Measurements from ENCODE around the gene TET2.

Gene TET2

DNA sequence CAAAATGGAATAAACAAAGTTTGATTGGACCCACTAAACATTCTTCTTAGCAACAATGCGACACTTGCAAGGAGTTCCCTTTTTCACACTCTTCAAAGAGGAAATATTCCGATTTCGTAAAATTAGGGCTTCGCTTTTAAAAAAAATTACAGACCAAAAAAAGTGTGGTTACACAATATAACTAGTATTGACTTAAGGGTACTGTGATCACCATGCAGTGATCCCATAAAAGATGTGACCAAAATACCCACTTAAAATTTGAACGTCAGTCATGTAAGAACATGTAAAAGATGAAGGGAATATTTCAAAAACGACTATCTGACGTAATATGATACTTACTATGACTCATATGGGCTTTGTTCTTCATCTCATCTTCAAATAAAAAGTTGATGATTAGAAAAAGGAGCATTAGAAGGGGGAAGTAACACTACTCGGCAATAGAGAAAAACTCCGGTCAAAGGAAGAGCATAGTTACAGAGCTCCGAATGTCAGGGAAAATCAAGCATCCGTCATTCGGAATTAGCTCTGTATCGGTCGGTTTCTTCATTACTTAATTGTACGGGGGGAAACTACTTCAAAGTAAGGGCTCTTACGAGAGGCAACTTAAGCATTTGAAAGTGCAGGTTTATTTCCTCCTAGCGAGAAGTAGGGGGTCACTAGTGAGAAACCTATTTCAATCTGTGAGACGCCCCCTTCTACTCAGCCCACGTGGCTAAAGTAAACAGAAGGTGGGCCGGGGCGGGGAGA, 1.3 kb upstream of the TET2 start:
- no peak for DNase-seq

DNA sequence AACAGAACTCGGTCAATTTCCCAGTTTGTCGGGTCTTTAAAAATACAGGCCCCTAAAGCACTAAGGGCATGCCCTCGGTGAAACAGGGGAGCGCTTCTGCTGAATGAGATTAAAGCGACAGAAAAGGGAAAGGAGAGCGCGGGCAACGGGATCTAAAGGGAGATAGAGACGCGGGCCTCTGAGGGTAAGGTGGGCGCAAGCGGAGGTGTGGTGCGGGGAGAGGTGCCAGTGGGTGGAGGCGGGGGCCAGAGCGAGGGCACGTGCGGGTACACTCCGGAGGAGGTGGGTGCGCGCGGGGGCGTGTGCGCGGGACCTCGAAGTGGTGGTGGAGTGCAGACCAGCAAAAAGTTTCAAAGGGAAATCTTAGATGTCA, 787 bp upstream of the TET2 start:
- no peak for DNase-seq

DNA sequence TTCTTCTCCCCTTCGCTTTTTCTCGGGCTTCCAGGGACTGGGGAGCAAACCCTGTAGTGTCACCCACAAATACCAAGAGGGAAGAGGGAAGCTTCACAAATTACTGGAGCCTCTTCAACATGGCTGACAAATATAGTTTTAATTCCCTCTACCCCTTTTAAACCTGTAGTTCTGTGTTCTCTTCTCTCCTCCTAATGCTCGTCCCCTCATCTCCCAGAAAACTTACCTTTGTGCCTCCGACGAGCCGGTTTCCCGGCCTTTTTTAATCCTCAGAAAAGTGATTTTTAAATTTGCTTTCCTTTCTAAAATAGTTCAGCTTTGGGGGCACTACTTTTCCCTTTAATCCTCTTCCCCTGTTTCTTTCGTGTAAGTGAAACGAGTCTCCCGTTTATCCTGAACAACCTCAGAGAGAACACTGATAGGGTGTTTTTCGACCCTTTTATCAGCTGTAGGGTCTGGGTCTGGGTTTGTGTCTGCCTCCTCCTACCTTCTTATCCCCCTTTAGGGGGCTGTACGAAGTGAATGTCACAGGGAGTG, 408 bp downstream of the TET2 start:
- no peak for DNase-seq

DNA sequence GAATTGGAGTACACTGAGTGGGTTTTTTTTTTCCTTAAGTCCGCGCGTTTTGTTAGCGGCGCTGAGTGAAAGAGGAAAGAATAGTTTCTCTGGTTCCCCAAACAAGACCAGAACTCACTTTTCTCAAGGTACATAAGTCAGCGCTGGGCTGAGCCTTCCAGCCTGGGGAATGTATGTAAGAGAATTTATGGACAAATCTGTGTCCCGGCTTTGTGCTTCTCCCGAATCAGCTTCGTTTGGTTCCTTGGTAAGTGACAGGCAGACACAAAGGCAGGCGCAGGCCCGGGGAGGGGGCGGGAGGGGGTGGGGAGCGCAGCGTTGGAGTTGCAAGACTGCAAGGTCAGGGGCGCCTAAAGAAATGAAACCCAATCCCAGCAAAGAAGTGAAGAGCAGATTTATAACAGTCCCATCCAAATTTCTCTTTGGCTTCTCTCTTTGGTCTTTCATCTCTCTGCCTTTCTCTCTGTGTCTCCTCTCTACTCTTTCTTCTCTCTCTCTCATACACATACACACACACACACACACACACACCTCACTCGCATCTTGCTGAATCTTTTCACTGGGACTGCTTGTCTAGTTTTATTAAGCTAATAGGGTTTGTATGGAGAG, 981 bp downstream of the TET2 start:
- no peak for DNase-seq

DNA sequence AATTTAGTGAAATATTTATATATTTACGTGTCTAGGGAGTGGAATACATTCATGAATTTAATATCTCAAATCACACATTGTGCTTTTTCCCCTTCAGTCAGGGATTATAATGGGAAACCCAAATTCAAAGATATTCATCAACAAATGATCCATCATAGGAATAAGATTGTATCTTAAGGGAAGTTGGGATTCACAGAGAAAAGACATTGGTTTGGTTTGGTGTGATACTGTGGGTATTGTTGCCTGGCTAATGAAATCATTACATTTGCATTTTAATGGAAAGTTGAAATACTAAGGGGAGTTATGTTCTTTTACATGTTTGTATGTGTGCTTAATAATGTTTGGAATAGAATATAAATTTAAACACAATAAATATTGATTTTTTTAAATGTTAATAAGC, 1.7 kb downstream of the TET2 start:
- no peak for DNase-seq

DNA sequence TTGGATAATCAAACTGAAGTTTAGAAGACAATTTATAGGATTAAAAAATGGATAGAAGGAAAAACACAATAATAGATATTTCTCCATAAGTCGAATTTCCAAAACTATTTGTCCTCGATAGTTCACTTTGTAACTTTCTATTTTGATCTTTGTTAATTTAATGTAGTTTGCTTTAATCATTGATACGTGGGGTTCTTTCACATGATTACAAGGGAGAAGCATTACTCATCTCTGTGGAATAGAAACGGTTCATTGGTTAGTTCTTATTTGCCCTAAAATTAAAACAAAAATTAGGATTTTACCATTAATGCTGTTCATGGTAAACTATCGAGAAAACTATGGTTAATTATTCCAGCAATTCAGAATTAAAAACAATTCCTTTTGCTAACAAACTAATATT, 2.1 kb downstream of the TET2 start:
- no peak for DNase-seq

DNA sequence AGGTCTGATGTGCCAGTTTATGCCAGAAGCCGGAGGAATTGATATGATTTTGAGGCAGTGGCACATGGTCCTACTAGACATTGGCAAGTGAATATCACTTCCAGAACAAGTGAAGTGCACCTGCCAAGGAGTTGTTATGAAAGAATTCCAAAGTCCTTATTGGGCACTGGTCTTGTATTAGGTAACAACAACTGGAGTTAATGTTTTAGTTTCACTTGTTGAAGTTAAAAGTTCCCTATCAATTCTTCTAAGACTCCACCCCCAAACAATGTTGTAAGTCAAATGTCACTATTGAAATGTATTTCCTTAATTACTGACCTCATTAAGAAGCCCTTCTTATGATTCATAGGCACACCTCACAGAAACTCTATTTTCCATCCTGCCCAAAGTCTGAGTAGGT, 3.1 kb downstream of the TET2 start:
- DNase-seq: no peak

DNA sequence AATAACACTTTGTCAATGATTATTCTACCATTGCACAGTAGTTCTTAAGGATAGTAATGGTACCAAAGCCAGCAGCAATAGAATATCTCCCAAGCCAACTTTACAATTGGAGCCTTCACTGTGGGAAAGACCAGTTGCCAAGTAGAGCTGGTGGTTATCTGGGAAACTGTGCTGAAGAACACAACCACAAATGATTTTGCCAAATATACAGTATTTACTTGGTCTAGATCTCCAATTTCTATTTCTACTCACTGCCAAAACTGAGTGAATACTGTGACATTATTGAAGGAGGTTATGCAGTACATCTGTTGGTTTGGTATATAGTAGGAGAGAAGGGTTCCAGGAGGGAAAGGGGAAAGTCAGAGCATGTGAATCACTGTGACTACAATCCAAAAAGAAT, 3.8 kb downstream of the TET2 start:
- no peak for DNase-seq

DNA sequence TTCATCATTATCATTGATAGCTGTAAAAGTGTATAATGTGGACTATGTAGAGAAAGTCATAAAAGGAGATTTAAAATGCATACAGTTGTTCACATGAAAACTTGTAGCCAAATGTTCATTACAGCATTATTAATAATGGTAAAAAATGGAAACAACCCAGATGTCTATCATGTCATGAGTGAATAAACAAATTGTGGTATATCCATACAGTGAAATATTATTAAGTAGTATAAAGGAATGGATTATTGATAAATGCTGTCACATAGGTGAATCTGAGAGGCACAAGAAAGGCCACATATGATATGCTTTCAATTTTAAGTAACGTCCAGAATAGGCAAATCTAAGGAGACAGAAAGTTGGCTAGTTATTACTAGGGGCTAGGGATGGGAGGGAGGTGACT, 7.1 kb downstream of the TET2 start:
- DNase-seq: no peak

DNA sequence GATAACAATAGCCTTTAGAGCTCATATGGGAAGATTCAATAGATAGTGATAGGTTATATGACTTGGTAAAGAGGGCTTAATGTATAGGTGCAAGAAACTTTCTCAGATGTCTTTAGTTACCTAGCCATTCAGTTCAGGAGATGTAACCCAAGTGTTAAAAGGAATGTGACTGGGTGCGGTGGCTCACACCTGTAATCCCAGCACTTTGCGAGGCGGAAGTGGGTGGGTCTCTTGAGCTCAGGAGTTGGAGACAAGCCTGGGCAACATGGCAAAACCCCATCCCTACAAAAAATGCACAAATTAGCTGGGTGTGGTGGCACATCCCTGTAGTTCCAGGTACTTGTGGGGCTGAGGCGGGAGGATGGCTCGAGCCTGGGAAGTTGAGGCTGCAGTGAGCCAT, 7.9 kb downstream of the TET2 start:
- DNase-seq: no peak

DNA sequence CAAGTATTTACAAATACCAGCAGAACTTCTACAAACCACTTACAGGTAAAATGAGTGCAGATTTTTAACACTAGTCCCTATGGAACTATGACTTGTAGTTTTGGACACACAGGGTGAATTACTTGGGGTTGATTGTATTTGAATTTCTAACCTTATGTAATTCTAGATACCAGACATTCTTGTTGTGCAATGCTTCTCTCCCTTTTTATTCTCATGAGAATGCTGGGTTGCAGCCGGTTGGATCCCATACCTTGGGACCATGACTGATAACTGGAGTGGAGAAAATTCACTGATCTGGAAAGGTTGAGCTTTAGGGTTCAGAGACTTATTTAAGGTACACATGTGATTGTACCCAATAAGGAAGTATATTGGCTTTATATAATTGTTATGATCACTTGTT, 8.8 kb downstream of the TET2 start:
- DNase-seq: no peak

DNA sequence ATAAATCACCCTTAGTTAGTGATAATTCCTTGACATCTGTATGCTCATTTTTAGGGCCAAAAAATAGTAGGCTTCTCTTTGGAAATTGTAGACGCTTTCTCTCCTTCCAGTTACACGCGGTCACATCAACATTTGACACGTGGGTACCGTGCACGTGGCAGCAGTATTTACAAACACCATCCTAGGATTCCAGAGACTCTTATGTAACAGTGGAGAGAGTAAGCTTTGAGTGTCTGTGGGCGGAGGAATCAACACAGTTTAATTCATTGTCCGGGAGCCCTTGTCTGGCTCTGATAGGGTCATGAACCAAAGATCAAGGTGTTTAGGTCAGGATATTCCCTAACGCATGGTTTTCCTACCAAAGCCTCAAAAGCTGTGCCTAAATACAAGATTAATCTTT, 12.2 kb downstream of the TET2 start:
- DNase-seq: no peak

DNA sequence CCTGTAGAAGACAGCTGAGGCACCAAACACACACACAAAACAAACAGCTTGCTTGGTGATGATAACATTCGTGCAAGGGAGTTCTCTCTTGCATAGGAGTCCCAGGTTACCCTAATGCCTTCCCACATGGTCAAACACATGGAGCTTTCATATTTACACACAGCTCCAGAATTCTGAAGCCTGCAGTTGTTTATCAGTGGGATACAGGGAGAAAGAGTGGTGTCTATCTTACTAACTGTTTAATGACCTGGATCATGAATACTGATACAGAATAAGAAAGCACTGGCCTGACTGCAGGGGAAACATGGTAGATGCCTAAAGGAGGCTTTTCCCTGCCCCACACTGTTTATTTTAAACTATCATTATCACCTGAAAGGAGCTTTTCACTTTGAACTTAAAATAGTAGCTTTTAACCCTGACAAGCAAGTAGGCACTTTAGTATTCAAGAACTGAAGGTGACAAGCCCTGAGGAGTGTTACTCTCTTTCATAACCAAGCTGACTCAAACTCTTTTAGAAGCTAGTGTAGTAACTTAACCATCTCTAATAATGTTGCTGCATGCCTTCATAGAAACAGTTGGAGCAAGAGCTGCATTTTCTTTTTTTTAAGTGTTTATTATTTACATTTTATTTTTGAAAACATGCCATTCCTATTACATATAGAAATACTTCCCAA, 15.6 kb downstream of the TET2 start:
- no peak for DNase-seq

DNA sequence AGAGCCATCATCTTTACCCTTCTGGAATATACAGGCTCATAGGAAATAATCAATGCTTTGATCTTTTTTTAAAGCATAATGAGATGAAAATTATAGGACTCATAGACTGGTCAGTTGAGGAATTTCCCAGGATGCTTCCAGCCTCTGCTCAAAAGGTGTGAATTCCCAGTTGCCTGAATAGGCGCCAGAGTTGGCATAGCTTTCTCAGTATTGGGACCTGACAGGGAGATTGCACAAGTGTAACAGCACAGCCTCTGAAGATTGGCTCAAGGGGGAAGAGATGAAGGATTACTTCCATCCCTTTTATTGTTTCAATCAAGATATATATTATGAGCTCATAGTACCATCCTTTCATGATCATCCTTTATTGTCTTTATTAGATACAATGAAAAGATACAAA, 17.9 kb downstream of the TET2 start:
- DNase-seq: no peak

DNA sequence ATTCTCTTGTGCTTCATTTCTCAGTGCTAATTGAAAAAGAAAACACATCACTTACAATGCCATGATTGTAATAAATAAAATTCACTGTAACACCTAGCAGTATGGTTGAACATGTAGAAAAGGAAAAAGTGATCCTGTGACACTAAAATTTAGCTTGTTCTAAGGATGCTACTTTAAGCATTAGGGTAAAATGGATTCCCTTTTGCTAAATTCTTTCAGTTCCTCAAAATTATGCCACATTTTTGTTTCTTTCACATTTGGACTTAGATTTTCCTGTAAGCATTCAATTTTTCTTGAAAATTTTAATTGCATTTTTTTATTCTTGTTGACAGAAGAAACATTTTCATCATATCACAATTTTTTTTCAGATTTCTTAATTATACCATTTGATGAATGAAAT, 19.4 kb downstream of the TET2 start:
- DNase-seq: no peak

DNA sequence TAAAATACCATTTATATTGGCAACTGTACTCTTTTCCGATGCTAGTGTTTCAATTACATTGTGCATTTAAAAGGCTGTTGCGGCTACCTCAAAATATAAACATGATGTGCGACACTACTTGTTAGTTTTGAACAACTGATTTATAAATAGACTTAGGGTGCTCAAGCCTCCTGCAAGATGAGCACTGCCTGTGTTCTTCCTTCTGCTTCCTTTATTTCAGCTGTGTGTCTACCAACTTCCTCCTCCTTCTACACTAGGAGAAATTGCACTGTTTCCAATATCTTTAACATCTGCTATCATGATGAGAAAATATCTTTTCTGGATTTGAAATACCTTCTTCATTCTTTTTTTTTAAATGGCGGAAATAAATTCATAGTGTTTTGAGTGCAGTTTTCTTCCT, 24.0 kb downstream of the TET2 start:
- DNase-seq: no peak

DNA sequence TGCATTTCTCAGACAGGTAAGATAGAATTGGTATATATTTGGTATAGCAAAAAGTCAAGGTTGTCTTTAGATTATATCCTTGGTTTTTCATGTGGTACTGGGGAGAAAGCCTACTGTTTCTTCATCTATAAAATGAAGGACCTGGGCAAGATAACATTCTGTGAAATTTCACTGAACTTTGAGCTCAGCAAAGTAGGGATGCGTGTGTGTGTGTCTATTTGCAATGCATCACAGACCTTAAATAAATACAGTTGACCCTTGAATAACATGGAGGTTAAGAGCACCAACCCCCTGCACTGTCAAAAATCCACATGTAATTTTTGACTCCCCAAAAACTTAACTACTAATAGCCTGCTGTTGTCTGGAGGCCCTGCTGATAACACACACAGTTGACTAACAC, 25.2 kb downstream of the TET2 start:
- DNase-seq: no peak

DNA sequence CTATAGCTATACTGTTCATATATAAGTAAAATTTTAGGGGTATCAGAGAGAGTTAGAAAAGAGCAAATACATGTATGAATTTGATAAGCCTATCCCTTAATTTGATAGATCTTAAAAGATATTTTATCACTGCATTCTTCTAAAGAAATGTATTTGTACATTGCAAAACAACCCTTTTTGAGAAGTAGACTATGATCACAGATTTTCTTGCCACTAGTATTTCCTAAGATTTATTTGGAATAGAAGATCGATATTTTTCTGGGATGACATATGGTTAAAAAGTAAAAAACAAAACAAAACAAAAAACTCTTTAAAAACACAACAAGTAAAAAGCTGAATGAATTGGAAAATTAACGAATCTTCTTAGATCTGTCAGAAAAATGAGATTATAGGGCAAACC, 27.4 kb downstream of the TET2 start:
- DNase-seq: no peak

DNA sequence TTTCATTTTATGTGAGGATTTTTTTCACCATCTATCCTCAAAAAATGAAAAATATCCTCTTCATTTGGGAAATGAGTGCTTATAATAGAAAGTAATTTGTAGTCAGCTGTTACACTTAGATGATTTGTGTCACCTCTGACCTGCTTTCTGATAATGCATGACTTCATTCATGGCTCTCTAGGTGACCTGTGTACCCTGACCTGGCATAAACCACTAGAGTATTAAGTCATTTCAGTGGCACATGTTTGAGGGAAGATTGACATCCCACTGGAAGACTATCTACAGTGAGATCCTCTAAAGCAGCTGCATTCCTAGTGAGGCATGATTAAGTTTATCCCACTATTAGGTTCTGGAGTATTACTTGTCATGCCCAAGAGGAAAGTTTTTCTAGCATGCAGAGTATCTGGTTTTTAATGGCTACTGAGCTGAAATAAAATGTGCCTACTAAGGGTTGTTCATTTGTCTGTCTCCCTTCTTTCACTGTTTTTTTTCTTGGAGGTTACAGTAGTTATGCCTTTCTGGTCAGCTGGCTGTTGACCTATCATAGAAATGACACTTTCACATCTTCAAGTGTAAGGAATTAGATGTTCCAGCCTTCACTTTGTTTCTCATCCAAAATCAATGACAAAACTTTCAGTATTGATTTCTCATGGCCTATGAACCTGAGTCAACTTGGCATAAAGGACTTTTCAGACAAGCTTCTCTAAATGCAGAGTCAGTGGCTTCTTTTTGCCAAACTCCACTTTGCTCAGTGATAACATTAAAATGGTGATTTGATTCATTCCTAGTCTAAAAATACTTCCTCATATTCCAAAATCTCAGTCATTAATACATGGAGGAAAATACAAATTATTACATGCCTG, 33.1 kb downstream of the TET2 start:
- no peak for DNase-seq

DNA sequence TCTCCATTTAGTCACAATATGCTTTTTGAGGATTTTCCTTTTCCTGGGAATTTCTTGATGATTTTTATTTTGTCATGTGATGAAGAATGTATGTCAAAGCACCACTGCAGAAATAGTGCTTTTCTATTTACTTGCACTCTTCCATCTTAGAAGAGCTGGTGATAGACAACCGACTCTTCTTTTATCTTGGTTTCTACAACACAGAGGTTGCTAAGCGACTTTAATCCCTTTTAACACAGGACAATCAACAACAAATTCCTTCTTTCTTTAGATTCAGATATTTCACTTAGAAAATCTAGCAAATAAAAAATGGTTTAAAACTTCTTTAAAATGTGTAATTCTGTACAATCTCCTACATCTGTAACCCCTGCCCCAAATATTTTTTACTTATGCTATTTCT, 34.6 kb downstream of the TET2 start:
- no peak for DNase-seq

DNA sequence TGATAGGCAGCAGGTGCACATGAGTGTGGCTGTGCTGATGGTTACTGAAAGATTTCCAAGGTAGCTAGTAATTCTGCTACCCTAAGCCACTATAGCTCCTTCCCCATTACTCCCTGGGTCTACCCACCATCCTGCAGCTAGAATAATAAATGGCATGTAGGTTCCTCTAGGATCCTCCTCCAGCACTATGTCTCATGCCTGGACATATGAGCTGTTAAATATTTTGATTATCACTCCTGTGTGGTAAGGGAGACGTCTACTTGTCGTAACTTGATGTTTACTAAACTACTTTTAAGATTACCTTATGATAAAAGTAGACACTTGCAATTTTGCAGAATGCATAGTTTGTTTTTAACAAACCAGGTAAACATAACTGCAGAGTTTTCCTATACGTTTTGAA, 35.5 kb downstream of the TET2 start:
- no peak for DNase-seq

DNA sequence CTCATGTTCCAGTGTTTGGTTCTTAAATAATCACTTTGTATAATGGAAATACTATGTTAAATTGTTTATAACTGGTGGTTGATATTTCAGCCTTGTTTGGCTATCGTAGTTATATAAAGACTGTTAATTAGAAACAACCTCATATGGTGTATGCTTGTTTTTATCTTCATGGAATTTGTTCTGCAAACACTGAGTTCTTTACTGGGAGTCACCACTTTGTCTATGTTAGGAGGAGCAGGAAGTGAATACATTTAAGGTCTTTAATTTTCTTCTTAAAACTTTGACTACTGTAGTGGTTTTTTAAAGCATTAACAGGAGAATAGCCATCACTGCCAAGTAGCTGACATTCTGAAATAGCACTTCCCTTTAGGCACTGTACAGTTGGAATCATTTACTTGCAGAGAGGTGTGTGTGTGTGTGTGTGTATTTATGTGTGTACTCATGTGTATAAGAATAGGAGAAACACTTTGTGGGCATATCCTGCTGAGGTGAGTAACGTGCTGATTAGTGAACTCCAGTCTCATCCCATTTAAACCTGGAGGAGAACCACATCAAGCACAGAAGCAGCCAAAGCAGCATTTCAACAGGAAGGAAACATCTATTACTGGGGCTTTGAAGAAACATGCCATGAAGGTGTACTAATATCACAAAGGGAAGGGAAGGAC, 37.8 kb downstream of the TET2 start:
- DNase-seq: peak; percentile 7

DNA sequence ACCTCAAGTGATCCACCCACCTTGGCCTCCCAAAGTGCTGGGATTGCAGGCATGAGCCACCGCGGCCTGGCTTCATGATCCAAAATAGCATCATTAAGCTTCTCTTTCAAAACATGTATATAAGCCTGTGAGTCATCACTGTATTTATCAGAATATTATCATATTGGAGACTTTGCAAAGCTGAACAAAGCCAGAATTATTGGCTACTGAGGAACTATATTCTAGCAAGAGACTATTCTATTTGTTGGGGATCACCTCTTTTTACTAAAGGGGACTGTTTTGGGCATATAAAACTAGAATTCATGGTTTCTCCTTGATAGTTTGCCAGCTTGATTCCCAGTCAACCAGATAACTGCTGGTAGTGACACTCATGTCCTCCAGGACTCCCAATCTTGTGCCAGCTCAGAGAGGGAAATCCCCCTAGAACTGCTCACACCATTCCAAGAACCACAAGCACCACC, 40.1 kb downstream of the TET2 start:
- DNase-seq: no peak

All from NCI-H2081 treated with DMSO at 0.1 percent for 48 hours (cell line).